SW480 (cell line): ENCODE results near the gene DCC.

ENCODE experiments used
- DNase-seq: peaks from one replicate; pipeline ENCODE4 v3.0.0-alpha.2; 2016; ENCODE audit warnings: low spot score

Gene DCC

DNA sequence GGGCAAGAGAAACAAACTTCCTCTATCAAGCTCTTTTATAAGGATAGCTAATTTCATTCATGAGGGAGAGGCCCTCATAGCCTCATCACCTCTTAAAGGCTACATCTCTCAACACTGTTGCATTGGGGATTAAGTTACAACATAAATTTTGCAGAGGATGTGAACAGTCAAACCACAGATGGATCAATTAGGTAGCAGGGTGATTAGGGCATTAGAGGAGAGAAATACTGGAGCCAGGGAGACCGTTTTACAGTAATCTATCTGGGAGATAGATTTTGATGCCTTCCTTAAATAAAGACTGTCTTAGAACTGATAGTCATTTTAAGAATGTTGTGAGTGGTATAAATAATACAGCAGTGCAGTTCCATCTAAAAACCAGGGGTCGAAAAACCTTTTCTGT lies 258.9 kb downstream of the DCC start:
- DNase-seq: no peak

DNA sequence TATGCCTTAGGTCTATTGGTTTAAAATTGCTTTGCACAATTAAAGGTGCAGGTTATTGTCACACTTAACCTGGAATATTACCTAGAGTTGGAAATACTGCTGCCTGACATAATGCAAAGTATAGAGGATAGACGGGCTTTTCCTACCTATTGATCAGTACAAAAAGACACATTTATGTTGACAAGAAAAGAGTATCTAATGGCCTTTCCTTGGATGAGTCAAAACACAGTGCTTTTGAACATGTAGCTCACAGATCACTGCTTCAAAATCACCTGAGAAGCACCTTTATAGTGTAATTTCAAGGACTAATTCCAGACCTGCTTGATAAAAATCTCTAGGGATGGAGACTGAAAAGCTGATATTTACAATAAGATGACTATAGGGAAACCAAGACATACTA lies 262.8 kb downstream of the DCC start:
- no peak for DNase-seq

DNA sequence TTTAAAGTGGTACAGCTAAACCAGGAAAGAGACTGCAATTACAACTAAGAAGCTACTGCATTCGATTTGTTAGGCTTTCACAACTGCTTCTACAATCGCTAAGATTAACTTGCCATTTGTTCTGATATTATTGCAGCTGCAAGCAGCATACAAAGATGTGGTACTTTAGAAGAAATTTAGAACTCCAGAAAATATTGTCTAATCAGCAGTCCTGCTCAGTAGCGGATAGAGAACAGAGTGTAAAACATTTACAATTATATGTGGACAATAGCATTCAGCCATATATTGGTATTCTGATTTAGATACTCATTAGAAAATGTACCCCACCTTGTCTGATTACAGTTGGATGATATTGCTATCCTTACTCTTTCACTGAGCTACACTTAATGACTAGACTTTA lies 265.3 kb downstream of the DCC start:
- DNase-seq: no peak

GRCh38 chr18:52607985-52608384 lies 268.0 kb downstream of the DCC start:
- DNase-seq: no peak

DNA sequence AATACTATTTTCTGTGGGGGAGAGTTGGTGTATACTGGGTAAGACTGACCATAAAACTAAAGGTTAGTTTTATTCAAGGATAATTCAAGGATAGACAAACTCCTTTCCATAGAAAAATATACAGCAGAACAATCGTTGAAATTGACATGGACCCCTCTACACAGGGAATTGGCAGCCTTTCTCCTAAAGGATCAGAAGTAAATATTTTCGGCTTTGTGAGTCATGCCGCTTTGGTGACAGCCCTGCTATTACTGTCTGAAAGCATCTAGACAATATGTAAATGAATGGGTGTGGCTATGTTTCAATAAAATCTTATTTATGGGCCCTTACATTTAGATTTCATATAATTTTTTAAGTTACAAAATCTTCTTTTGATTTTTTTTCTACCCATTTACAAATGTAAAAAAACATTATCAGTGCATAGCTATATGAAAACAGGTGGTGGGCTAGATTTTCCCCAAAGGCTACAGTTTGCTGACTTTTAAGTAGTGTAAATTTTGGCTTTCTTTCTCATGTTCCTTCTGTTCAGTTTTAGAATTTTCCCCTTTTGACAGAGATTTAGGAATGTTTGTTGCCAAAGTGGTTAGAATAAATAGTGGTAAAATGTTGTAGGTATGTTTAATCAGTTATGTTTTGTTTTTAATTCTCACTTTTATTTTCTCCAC lies 270.6 kb downstream of the DCC start:
- peak; percentile 1 for DNase-seq

- no peak for DNase-seq
These were observed 272.4 kb downstream of the DCC start for GRCh38 chr18:52612406-52612805.

- DNase-seq: no peak
These were observed 275.3 kb downstream of the DCC start for GRCh38 chr18:52615321-52615720.

DNA sequence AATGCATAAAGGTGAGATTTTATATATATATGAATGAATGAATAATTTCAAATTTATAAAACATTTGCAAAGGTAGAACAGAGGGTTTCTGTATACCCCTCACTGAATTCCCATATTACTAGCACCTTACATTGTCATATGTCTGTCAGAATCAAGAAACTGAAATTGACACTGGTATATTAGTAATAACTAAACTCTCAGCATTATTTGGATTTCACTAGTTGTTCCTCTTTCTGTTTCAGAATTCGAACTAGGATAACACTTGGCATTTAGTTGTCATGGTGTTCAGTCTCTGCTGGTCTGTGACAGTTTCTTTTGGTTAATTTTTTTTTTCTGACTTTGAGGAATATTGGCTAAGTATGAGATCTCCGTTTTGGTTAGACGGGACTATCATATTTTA lies 275.9 kb downstream of the DCC start:
- no peak for DNase-seq

- DNase-seq: no peak
These were observed 277.9 kb downstream of the DCC start for GRCh38 chr18:52617931-52618330.

GRCh38 chr18:52620926-52621439 lies 281.0 kb downstream of the DCC start:
- DNase-seq: no peak

GRCh38 chr18:52624702-52625101 lies 284.7 kb downstream of the DCC start:
- DNase-seq: no peak

DNA sequence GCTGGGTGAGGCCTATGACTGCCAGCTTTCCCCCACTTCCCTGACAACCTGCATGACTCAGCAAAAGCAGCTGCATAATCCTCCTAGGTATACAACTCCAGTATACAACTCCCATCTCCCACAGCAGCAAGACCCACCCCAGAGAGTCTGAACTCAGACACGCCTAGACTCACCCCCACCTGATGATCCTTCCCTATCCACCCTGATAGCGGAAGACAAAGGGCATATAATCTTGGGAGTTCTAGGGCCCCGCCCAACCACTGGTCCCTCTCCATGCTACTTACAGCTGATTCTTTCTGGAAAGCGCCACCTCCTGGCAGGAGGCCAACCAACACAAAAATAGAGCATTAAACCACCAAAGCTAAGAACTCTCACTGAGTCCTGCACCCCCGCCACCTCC lies 296.5 kb downstream of the DCC start:
- DNase-seq: no peak

GRCh38 chr18:52648201-52648600 lies 308.2 kb downstream of the DCC start:
- DNase-seq: no peak

DNA sequence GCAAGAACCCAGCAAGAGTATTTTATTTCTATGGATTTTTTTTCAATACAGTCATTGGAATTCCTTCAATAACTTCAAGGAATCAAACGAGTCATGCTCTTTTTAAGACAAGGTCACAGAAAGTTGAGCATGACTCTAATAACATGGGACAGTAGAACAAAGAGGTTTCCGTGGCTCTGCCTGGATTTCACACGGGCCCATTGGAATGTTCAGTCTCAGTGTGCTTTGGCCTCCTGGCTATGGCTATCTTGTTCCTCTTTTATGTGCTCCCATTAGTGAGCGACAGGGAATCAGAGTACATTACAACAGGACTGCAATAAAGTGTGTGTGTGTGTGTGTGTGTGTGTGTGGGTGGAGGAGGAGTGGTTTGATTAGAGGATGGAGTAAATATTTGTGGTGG lies 312.4 kb downstream of the DCC start:
- no peak for DNase-seq

DNA sequence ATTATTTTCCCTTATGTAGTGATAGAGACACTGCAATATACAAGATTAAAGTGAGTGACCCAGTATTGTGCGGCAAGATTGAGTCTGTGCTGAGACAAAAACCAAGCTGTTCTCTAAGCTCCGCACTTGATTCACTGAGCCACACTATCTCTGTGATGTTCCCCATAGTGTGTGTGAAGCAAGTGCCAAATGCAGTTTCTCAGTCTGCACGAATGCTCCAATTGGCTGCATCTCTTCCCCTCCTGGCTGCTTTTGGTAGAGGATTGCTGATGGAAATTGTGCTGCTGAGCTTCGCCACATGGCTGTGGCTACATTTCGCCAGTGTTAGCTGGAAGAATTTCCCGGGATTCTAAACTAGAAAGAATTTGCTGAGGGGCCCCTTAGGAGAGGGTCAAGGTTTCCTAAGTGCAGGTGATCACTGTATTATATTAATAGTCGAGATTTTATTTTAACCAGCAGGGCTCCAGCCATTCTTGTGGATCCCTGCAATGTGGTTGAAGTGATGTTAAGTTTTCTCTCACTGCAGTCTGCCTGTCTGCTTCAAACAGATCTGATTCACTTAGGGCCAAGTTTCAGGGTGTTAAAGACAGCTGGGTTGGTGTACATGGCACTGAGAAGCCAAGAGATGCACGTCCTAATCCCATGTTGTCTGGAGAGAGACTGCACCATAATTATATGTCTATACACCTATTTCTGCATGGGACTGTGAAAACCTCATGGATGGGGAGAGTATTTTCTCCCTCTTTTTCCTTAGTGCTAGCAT lies 317.2 kb downstream of the DCC start:
- DNase-seq: no peak

- DNase-seq: peak; percentile 0
These were observed 327.6 kb downstream of the DCC start for GRCh38 chr18:52667463-52668065.

- DNase-seq: peak; percentile 2
These were observed 330.9 kb downstream of the DCC start for GRCh38 chr18:52670896-52671295.

DNA sequence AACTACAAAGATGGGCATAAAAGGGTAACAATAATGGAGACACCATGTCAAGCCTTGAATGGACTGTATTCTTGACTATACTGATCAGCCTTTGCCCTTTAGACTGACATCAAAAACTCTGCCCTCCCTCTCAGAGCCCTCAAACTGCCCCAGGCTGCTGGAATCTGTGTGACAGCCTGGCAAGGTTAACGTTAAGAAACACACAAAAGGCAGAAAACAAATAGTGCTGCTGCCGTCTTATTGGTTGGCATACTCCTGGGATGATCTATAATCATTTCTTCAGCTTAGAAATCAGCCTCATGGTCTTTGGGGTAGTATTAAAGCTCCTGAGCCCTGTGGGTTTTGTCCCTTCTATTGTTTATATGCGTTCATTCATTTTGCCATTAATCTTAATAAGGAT lies 338.0 kb downstream of the DCC start:
- no peak for DNase-seq

DNA sequence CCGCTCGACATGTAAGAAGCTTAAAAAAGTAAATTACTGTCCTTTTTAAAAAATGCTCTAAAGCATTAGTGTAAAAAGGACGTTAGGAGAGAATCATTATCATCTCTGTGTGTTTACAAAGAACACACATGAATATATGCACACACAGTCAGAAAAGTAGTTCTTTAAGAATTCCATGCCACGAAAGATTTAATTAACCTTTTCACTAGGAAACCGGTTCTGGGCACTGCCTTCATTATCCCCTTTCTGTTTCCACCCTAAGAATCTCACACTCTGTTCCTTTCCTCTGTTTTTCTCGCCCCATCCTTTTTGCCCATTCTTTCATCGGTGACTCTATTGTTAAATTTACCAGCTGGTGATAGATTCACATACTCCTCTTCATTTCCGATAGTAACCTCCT lies 338.6 kb downstream of the DCC start:
- no peak for DNase-seq

DNA sequence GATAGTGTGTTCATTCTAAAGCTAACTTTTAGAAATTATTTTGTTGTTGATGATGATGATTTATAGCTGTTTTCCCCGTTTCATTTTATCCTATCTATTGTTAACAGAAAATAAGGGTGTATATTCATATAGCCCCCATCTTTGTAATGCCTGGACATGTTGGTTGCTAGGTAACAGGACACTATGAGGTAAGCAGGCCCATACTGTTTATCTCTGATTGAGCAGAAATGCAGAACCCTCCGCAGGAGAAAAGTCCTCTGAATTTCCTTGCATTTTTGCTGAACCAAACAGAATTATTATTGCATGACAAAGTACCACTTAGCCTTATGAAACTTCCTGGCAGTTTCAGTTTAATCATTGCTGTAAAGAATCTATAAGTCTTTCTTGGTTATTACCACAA lies 339.4 kb downstream of the DCC start:
- DNase-seq: no peak

DNA sequence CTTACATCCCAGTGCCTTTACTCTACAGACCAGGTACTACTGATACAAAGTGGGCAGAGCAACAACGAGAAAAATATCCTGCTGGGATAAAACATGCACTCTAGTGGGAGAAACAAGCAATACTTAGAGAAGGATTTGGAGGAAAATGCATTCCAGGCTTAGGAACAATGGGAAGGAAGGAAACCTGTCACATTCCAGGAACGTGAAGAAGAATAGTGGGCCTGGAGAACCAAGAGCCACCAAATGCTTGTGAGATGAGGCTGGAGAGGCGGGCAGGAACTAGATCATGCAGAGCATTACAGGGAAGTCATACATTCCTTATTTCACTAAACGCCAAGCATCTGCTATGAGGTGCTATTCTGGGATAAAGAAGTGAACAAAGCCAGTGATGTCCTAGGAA lies 342.3 kb downstream of the DCC start:
- DNase-seq: no peak

DNA sequence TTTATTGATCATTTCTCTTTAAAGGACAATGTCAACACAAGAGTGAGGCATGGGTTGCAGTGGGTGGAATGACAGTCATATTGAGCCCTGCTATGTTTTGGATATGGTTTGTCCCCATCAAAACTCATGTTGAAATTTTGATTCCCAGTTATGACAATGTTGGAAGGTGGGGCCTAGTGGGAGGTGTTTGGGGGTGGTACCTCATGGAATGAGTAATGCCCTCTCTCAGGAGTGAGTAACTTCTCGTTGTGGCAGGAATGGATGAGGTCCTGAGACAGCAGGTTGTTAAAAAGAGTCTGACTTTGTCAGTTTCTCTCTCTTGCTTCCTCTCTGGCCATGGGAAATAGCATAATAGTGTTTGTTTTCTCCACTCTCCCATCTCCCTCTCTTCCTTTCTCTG lies 345.3 kb downstream of the DCC start:
- no peak for DNase-seq

- no peak for DNase-seq
These were observed 351.8 kb downstream of the DCC start for GRCh38 chr18:52691841-52692240.
